Measurements from ENCODE around the gene ANO6.

DNA sequence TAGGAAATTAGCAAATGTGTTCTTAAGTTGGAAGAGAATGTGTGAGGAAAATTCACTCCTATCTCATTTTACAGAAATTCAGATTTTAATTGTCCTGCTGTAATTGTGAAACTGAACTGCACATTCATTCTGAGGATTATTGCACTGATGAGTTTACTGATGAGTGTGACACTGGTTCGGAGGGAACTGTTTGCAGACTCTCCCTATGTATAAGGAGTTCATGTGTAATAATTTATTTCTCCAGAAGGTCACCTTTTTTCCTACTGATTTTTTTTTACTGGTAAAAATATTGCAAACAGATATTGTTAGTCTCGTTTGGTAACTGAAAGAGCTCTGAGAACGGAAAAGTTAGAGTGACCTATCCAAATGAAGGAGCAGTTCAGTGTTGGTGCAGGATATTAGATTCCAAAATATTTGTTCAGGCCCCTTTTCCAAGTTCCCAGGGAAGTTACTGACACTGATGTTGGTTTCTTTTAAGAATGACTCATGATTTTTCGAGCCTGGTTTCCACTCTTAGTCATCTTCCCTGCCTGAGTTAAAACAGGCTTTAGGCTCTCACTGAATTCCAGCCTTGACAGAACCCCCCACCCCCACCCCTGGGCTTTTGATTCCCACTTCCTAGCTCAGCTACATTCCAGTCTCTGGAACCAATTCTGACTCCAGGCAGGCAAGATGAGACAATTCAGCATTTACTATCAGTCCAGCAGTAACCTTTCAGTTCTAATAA, 18.4 kb downstream of the ANO6 start:
- TF ChIP-seq, protein P1, sequence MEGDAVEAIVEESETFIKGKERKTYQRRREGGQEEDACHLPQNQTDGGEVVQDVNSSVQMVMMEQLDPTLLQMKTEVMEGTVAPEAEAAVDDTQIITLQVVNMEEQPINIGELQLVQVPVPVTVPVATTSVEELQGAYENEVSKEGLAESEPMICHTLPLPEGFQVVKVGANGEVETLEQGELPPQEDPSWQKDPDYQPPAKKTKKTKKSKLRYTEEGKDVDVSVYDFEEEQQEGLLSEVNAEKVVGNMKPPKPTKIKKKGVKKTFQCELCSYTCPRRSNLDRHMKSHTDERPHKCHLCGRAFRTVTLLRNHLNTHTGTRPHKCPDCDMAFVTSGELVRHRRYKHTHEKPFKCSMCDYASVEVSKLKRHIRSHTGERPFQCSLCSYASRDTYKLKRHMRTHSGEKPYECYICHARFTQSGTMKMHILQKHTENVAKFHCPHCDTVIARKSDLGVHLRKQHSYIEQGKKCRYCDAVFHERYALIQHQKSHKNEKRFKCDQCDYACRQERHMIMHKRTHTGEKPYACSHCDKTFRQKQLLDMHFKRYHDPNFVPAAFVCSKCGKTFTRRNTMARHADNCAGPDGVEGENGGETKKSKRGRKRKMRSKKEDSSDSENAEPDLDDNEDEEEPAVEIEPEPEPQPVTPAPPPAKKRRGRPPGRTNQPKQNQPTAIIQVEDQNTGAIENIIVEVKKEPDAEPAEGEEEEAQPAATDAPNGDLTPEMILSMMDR (conservative IDR thresholded peaks at IDR 0.05; ENCODE audit: low read depth, low read length), result no peak
- no peak for TF ChIP-seq EZH2 (IDR thresholded peaks at IDR 0.05; ENCODE audit: borderline replicate concordance, low read depth, low read length, poor library complexity, severe bottlenecking)
